Measurements from ENCODE around the gene NPFFR2.

- no peak for TF ChIP-seq CTCF (IDR thresholded peaks at IDR 0.05)
- TF ChIP-seq POLR2A (IDR thresholded peaks at IDR 0.05), result no peak
- TF ChIP-seq POLR2AphosphoS5 (IDR thresholded peaks at IDR 0.05), result no peak
Measured at GRCh38 chr4:72094059-72094797, 62.4 kb downstream of the NPFFR2 start.
